Measurements from ENCODE around the gene ARHGEF28.

Gene ARHGEF28

DNA sequence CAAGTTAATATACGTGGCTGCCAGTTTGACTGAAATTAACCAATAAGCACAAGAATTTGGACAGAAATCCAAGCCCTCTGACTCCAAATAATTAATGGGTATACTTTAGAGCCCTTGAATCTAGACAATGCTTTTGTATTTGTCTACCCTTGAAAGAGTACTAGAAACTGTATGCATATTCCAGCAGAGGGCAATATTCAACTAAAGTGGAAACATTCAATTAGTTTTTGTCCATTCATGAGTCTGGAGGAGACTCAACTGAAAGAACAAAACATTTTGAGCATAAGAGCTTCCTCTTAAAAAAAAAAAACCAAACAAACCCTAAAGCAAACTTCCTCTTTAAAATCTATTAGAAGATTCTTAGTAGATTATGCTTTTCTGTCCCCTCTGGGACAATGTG is 157.8 kb downstream of the ARHGEF28 start:
- DNase-seq = no peak

DNA sequence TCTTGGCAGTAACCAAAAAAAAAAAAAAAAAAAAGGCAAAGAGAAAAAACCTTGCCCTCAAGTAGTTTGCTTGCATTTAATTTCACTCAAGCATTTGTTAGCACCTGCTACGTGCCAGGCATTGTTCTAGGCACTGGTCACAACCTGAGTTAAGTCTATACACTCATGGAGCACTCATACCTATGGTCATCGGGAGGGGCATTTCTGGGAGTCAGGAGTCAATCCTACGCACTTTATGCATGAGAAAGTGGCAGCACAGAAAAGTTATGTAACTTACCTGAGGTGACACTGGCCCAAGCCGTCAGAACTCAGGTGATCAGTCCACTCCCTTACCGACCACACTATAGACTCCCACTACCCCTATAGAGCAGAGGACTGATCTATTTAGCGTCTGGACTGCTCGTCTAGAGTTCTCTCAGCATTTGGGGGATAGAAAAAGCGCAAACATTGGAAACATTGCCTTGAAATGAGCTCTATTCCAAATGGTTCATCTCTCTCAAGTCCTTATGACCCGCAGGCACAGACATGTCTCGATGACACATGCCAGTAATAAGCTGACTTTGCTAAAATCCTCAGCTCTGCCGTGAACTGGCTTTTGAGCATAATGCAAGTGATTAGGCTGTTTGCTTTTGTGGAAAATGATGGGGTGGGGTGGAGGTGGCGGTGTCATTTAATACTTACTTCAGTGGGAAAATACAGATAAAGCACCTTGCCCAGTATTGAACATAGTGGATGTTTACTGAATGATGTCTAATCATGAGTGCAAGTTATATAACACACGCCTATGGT is 160.2 kb downstream of the ARHGEF28 start:
- DNase-seq = no peak

DNA sequence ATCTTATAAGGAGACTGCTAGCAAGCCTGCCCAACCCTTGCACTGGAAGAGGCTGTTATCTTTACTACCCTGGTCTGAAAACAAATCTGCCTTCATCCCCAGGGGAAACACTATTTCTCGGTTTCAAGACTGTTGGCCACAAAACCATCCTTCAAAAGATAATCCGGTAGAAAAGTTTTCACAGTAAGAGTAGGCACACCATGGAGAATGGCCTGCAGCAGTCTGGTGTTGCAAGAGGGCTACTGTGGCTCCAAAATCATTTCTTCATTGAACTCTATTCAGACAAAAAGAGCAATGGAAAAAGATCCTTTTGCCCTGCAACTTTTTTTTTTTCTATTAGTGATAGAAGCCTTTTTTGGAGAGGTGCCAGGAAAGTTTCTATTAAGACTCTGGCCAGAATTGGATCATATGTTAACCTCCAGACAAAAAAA is 163.9 kb downstream of the ARHGEF28 start:
- no peak for DNase-seq

DNA sequence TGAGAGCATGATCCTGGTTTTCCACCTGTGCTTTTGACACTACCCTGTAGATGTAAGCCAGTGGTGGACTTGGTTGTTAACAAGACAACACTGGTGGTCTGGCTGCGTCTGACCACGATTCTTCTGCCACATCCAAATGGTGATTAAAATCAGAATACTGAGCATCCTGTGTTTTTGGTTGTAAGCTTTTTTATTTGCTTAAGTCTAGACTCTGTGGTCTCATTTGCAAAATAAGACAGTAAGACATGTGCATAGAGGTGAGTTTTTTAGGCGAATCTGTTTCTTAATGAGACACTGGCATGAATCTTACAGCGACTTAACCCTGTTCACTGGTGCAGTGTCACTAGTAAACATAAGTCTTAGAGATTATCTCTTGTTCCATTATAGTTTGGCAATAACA is 165.4 kb downstream of the ARHGEF28 start:
- no peak for DNase-seq

DNA sequence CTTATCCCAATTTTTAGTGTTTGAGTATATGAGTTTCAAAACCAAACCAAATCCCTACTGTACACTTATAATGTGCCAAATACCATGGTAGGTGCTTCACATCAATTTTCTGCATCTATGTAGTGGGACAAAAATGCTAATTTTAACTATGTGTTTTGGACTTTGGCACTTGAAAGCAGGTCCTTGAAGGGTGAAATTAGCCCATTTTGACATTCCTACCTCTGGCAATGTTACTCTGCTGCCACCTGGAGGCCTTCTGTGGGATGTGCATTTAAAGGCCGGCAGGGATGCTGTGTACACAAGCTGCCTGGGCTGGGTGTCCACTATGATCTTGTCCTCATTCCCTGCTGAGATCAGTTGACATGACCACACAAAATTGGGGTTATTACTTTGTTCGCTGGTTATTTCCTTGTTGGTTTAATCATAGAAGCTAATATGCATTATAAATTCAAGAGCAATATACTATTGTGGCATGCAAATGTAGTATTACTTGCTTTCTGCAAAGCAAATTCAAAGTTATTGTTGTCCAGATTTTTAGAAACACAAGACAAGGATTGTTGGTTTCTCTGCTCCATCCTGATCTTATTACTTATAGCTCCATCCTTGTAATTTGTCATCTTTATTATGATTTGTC is 166.8 kb downstream of the ARHGEF28 start:
- peak; percentile 22 to 36 for DNase-seq

DNA sequence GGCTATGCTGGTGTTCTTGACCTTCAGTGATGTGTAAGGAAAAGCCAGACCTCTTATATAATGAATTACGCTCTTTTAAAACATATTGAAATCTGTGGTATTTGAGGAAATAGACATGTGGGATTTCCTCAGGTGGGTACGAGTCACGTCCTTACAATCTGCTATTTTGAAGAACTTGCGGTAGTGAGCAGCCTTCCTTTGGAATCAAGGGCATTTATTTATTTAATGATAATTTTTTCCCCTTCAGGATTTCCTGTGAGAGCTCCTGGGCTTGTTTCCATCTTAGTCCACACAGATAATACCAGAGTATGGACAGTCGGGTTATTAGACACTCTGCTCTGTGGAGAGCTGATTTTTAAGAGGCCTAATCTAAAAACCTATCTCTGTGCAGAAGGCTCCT is 167.9 kb downstream of the ARHGEF28 start:
- DNase-seq = no peak

DNA sequence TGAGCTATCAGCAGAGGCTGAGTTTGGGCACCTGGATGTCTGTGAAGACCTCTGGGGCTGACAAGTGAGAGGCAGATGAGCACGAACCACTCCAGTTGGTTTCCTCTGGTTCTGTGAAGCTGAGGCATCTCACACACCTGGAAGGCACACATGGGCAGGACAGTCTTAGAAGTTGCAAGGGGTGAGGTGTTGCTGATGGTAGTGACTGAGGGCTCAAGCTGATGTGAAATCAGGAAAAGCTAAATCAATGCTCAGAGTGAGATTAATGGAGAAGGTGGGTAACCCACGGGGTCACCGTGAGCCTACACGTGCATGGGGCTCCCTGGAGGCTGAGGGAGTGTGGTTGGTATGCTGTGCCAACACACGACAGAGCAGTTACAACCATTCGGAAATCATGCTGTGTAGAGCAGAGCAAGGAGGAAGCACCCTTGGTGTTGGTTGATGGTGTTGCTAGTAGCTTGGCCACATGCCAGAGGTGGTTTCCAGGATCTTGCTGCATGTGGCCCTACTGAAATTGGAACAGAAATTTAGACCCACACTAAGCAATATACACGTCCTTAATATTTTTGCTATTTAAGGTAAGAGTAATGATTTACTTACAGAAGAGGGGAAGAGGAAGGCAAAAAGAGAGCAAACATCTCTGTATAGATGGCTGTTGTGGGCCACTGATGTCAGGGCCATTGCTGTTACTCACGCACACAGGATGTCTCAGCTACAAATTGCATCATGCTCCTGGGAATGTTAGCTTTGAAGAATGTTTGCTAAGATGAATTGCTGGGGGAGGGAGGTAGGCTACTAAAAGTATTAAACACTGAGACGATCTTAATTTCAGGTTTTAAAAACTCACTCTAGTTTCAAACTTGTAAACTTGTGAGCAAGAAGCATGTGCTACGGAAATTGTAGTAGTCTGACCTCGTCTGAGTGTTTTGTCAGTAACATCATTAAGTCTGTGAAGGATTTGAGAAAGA is 170.5 kb downstream of the ARHGEF28 start:
- DNase-seq = no peak

DNA sequence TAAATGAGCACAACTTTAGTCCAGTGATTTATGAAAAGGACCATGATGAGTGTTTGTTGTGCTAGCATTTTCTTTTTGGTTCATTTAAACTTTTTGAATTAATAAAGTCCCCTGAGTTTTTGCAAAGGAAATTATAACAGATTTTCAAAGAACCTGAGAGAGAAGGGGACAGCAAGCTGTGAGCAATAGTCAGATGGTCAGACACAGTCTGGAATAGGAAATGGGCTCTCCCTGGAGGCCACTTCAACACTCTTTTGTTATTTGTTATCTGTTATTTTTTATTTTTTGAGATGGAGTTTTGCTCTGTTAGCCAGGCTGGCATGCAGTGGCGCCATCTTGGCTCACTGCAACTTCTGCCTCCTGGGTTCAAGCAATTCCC is 171.1 kb downstream of the ARHGEF28 start:
- no peak for DNase-seq

DNA sequence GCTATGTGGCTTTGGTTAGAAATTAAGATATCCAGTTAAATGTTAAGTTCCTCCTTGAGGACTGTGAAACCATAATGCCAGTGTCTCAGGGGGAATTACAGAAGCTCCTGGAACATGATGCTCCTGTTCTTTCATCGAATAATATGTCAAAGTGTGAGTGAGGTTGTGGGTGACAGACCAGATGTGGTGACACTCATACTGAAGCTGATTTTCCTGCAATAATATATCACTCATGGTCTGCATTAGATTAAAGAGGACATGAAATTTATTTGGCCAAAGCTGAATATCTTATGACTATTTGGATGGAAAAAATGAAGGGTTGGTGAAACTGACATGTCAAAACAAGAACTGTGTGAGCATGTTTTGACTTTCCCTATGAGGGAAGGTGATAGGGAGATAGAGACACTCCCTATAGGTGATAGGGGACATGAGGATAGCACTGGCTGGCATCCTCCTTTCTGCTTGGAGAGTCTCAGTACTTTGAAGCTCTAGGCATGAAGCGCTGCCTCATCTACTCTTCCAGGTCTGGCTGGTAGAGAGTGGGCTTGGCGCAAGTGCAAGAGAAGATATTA is 173.5 kb downstream of the ARHGEF28 start:
- DNase-seq = no peak

DNA sequence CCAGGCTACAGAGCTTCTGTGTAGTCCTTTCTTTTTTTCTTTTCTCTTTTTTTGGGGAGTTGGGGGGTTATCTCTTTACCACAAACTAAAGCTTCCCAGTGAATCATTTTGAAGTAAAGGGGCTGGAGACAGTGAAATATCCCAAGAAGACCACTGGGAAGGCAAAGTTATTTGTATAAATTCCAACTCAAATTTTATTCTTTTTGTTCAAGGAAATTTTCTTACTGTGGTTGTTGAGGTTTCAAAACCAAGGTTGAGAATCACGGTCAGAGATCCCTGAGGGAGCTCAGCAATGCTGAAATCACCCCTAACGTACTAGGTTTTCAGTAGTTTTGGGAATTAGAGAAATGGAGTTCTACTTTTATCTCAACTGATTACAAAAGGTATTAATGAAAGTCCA is 175.7 kb downstream of the ARHGEF28 start:
- no peak for DNase-seq

DNA sequence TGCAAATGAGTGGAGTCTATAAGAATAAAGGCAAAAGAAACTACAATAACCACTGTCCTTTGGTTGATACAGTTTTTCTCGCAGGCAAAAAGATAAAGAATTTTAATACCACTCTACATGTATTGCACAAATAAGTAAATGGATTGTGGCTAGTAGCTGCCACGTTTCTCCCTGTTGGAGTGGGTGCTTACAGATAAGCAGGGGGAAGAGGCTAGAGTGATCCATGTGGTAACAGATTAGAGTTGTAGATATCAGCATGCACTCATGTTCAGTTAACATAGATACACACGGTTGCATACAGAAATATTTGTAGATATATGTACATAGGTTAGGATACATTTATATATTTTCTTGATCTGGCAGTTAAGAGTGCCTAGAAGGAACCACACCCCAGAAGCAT is 179.5 kb downstream of the ARHGEF28 start:
- no peak for DNase-seq

DNA sequence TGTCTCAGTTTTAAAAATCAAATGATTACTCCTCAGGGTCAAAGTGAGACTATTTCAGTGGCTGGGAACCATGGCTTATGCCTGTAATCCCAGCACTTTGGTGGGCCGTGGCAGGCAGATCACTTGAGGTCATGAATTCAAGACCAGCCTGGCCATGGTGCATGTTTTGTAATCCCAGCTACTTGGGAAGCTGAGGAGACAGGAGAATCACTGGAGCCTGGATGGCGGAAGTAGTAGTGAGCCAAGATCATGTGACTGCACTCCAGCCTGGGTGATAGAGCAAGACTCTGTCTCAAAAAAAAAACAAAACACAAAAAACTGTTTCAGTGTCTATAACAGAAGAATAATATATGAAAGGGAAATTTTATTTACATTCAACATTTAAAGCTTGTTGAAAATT is 182.9 kb downstream of the ARHGEF28 start:
- DNase-seq = no peak

DNA sequence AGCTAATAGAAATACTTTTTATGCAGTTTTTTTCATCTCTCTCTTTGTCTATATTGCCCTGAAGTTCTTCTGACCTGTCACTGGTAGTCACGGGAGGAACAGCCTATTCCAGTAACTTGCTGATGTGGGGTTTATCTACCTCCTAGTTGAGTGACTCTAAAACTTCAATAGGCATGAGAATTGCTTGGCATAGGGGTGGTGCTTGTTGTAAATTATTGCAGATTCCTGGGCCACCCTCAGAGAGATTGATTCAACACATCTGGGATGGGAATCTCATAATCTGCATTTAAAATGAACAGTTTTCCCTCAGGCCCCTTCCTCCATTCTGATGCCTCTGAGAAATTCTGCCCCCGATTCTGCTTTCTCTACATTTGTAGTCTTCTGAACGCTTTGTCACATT is 184.4 kb downstream of the ARHGEF28 start:
- DNase-seq = no peak

DNA sequence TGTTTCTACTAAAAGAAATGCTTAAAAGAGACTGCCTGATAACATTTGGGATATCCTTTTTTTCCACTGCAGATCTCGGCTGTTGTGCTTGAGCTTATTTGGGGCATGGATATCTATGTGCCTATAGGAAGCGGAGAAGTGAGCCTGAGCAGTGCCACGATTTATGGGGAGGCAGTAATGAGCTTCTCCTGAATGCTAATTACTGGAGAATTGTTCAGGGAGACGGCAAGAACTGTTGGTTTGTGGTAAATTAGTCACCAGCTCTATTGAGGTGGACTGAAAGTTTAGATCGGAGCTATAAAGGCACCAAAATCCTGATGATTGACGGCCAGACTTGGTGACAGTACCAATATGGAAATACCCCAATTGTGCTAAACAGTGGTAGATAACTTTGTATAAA is 186.5 kb downstream of the ARHGEF28 start:
- DNase-seq = no peak

DNA sequence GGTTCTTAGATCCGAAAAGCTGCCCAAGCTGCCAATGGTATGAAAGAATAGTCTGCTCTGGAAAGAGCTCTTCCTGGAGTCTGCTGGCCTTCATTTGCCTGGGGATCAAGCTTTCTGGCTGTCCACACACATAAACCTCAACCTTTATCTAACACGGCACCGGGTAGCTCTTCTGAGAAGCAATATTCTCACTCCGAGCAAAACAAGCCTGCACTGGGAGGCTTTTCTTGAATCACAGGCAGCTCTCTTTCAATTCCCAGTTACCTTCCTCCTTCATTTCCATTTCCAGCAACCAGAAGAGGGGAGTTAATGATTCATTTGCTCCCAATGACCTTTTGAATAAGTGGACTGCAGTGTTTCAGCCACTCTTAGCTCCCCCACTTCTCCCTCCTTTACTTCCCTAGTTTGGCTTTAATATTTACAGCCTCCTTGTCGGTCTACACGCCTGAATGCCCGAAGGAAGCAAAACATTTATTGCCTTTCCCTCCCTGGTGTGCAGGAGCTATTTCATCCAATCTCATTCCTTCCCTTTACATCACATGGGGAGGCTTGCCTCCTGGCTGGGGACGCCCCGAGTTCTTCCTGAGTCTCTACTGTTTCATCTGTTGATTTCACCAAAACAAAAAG is 187.1 kb downstream of the ARHGEF28 start:
- DNase-seq = no peak

DNA sequence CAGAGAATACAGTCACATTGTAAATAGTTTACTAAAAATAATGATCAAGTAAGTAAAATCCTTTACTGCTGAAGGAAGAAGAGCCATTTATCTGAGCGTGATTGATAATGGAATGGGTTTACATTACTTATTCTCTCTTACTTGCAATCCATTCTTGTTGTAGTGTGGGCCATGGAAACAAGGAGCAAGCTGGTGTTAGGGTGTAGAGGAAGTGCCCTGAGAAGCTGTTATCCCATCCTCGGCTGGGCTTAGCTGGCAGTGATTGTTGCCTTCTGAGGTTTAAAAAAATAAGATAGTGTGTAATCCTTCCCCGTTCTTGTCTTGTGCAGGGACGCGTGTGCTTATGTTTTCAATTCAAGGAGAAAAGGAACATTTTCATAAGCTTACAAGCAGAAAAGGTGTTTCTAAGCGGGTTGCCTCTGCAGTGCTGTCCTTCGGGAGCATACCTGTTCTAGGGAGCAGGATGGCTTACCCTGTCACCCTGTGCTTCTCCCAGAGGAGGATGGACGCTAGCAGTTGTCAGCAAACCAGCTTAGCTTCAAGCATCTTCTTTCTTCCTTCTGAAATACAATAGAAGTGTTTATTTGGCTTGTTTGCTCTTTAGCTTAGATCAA is 188.3 kb downstream of the ARHGEF28 start:
- DNase-seq = no peak

DNA sequence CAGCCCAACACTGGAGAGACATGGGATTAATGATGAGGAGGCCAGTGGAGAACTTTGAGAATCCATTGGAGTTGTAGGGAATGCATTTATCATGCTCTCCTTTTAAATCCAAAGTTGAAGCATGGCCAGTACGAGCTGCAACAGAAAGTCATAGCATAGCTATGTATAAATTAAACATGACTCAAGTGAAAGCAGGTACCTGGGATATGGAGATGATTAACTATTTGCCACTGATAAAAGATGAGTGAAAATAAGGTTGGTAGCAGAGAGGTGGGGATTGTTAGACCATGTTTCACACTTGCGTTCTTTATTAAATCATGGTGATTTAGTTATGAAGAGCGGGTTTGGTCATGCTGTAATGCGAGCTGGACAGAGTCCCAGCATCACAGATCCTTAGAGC is 189.6 kb downstream of the ARHGEF28 start:
- DNase-seq = no peak

DNA sequence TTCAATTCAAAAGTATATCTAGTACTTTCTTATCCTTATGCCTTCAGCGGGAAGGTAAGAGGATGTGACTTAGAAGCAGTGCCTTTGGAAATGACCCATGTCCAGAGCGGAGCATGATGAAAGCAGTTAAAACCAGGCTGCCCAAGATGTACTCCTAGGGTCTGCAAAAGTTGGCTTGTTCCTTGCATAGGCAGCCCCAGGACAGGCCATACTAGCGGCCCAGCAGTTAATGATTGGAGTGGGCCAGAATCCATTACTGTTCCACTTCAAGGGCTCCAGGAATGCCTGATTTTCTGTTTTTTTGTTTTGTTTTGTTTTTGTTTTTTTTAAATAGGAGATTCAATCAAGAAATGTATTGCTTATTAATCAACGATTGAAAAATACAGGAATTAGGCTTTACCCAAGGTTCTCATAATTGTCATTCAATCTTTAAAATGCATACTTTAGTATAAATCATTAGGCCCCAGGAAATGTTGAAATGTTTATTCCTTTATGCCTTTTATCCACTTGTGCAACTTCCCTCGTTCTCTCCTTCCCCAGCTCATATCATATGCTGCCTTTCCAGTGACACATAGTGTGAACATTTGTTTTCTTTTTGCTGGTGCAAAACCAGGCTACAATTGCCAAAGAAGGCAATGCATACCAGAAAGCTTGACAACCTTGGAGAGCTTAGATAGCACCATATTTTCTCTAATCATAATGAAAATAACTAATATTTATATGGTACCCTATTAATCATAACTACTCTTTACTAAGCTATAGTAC is 190.8 kb downstream of the ARHGEF28 start:
- DNase-seq = no peak

DNA sequence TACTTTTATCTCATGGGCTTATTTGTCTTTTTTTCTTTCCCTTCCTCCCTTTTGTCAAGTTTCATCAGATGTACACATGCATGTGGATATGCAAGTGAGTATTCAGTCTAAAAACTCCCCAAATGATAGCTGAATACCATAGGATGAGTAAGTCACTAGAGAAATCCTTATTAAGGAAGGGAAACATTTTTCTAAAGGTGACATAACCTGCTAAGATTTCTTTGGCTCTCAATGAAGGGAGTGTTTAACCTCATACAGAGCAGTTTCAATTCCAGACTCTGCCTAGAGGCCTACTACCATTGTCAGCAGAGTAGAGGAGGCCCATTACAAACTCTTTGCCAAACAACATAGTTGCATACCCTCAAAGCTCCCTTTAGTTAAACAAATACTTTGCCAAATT is 192.4 kb downstream of the ARHGEF28 start:
- DNase-seq = no peak

DNA sequence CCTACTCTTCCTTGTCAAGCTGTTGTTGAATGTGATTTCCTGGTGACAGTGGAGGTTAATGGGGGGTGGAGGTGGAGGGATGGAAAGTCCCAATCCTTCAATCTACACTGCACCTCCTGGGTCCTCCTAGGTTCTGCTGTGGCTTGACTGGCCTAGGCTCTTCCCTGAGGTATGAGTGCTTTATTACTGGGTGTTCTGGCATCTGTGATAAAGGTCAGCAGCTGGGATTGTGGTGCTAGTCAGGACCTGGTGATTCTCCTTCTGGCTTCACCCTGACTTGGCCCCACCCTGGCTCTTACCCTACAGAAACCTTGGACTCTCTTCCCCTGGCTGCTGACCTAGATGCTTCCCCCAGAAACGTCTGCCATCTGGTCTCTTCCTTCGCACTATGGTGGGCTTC is 194.3 kb downstream of the ARHGEF28 start:
- DNase-seq = no peak

DNA sequence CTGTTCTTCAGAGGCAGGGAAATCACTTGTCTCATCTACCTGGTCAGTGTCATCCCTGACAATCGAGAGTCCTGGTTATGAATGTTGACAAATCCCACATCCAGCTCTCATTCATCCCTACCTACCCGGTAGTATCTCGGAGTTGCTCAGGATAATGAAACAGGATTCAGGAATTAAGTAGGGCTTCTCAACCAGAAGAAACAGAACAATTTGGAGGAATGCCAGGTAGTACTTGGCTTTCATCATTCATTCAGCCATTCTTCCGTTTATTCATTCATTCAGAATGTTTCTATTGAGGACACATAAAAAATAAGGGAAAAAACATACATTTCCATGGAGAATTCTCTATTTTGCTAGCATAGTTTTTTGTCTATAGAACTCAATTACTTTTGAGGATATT is 195.0 kb downstream of the ARHGEF28 start:
- DNase-seq = no peak

Measured in NCI-H187 (cell line).